Transverse colon (tissue), 4 donors: Measurements from ENCODE around the gene MB21D2. TPM values are rescaled to one million over a fixed set of nuclear protein-coding genes. Genes with fewer than 3 reads are reported as not detected.

Source experiments
- DNase-seq: peaks from one replicate; pipeline ENCODE4 v3.0.0-alpha.2; 2019
- H3K27ac ChIP-seq, 4 donors: fragments of 200-600 bp; sonication (generic); 2 replicates each; pipeline ENCODE4 v1.5.1; 2016 to 2018; ENCODE audit warnings: inconsistent platforms in 4 of 4
- H3K27me3 ChIP-seq: fragments of 200-600 bp; sonication (generic); 2 replicates; pipeline ENCODE4 v1.5.1; 2017; ENCODE audit warnings: inconsistent platforms
- H3K36me3 ChIP-seq, 4 donors: fragments of 200-600 bp; sonication (generic); 2 replicates each; pipeline ENCODE4 v1.5.1; 2017 to 2019; ENCODE audit warnings: inconsistent platforms in 4 of 4
- H3K4me1 ChIP-seq, 4 donors: fragments of 200-600 bp; sonication (generic); 2 replicates each; pipeline ENCODE4 v1.5.1; 2017 to 2020; ENCODE audit warnings: inconsistent platforms in 4 of 4
- H3K4me3 ChIP-seq, 4 donors: fragments of 200-600 bp; sonication (generic); 1 replicate in 1 of 4; 2 replicates in 3 of 4; pipeline versions ENCODE4 v1.5.1 to v1.6.1; 2017 to 2019; ENCODE audit warnings: inconsistent platforms in 4 of 4
- H3K9me3 ChIP-seq, 2 donors: fragments of 200-600 bp; sonication (generic); 2 replicates each; pipeline ENCODE4 v1.5.1; 2017 to 2019; ENCODE audit warnings: inconsistent platforms in 2 of 2
- EP300 ChIP-seq: sonication (generic); formaldehyde crosslinking; IDR thresholded peaks from one replicate; pipeline ENCODE4 v1.6.1; 2017; ENCODE audit warnings: antibody characterized with exemption, low read depth
- POLR2A ChIP-seq: fragments of 450-650 bp; IDR thresholded peaks from one replicate; pipeline ENCODE4 v1.6.1; 2016; ENCODE audit warnings: antibody characterized with exemption, mild to moderate bottlenecking, moderate library complexity
- POLR2AphosphoS5 ChIP-seq, 3 donors: sonication (generic); formaldehyde crosslinking; IDR thresholded peaks; one replicate each; pipeline ENCODE4 v1.6.1; 2016; ENCODE audit warnings: antibody characterized with exemption in 3 of 3
- WGBS, 2 donors: methylation state at CpG; one replicate each; pipeline ENCODE4 v1.1.5; 2018; ENCODE audit warnings: low coverage in 1 of 2; 5-methylcytosine and 5-hydroxymethylcytosine counted together
- in situ Hi-C, 4 donors: fragments of 200-750 bp; cut with MboI; loops; one replicate each; pipeline versions ENCODE4 v1.15.0 to v1.15.1; 2017; ENCODE audit warnings: low sequenced_read_pairs in 3 of 4, low pct_ligation_motif_present in 1 of 4, low pct_unique_long_range_greater_than_20kb in 1 of 4
- intact Hi-C: fragments of 100-400 bp; cut with DNase I; formaldehyde crosslinking; loops from one replicate; pipeline ENCODE4 v1.15.1; 2023; ENCODE audit warnings: low total_unique reads
- total RNA-seq, 4 donors: library from RNA; depleted of rRNA; stranded (reverse); fragments of >200 nt; gene quantifications; one replicate each; pipeline ENCODE4 v1.1.0, GENCODE V29; 2016
- TF ChIP-seq, protein P1 (sequence below), 5 experiments: fragments of 200-600 bp in 3 of 5; fragments of 450-650 bp in 2 of 5; sonication (generic) in 3 of 5; IDR thresholded peaks; 1 replicate in 2 of 5; 2 replicates in 3 of 5; pipeline ENCODE4 v1.5.1; 2016 to 2017; ENCODE audit warnings: antibody characterized with exemption in 5 of 5, inconsistent platforms in 3 of 5, mild to moderate bottlenecking in 2 of 5, moderate library complexity in 1 of 5

MB21D2 gene
- total RNA-seq, 4 donors from 2014 or later: 1.5 to 8.4 (median 4.2) TPM

DNA sequence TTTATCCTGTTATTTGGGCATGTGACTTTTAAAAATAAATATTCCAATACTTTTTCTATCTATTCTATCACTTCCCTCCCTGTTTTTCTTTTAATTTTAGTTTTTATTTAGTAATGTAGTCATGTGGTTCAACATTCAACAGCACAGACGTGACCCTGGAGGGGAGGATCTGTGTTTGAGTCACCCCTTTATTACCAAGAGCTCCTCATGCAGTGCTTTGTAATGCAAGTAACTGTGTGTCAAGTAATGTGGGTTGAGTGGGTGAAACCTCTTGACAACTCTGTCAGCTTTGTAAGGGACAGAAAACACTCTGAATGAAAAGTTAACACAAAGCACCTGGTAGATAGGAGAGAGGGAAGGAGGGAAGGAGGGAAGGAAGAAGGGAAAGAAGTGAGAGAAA lies 100.6 kb downstream of the MB21D2 start:
- no peak overlapping the region for H3K4me3 ChIP-seq
- no peak overlapping the region for H3K27ac ChIP-seq
- 59 to 75% methylated on average over 1 of the region's 1 CpG for WGBS, 2 donors
- no peaks in the 10 kb centered on the region for H3K9me3 ChIP-seq
- intact Hi-C loops: loop anchor here (2.0 to 10.0 kb wide), 3 partner anchors 108 to 758 kb away; no protein-coding TSS in a partner anchor
- in situ Hi-C loops: loop anchor here in 3 of 4 donors (5.0 to 25.0 kb wide), 5 partner anchors 225 to 748 kb away; partner anchors contain the start of gene ATP13A4 (in 1 of the 3)
- H3K36me3 ChIP-seq: no peaks in the 10 kb centered on the region
- no peak for TF ChIP-seq POLR2AphosphoS5 (IDR thresholded peaks at IDR 0.05)
- TF ChIP-seq POLR2A: no peak
- no peak for TF ChIP-seq EP300
- H3K27me3 ChIP-seq: no peaks in the 10 kb centered on the region
- DNase-seq: no peak
- peaks cover 0 to 12% (median 2%) of the 10 kb centered on the region in 4 donors for H3K4me1 ChIP-seq

DNA sequence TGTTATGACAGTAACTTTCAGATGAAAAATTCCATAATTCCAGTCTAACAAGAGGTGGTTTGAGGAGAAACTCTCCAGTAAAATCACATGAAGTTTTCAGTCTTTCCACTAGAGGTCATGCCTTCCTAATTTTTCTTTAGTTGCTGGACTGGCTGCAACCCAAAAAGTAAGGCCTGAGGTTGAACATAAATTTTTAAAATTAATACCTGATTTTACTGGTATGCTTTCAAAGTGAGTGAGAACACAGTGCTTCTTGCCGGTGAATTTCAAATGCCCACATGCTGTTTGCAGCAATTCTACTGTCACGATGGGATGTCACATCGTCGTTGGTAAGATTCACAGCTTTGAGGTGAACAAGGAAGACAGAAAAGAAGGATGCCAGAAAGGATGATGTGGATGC lies 101.3 kb downstream of the MB21D2 start:
- H3K4me1 ChIP-seq: peaks cover 0 to 12% (median 2%) of the 10 kb centered on the region in 4 donors
- no peak overlapping the region for H3K4me3 ChIP-seq
- H3K27ac ChIP-seq: no peak overlapping the region
- intact Hi-C loops (loop anchor here (2.0 to 10.0 kb wide), 3 partner anchors 108 to 758 kb away; no protein-coding TSS in a partner anchor), in situ Hi-C loops (loop anchor here in 3 of 4 donors (5.0 to 25.0 kb wide), 5 partner anchors 226 to 748 kb away; partner anchors contain the start of gene ATP13A4 (in 1 of the 3))
- no peak for DNase-seq
- no peak for TF ChIP-seq POLR2A
- TF ChIP-seq POLR2AphosphoS5 (IDR thresholded peaks at IDR 0.05): no peak
- no peak for TF ChIP-seq EP300
- TF ChIP-seq, protein P1, sequence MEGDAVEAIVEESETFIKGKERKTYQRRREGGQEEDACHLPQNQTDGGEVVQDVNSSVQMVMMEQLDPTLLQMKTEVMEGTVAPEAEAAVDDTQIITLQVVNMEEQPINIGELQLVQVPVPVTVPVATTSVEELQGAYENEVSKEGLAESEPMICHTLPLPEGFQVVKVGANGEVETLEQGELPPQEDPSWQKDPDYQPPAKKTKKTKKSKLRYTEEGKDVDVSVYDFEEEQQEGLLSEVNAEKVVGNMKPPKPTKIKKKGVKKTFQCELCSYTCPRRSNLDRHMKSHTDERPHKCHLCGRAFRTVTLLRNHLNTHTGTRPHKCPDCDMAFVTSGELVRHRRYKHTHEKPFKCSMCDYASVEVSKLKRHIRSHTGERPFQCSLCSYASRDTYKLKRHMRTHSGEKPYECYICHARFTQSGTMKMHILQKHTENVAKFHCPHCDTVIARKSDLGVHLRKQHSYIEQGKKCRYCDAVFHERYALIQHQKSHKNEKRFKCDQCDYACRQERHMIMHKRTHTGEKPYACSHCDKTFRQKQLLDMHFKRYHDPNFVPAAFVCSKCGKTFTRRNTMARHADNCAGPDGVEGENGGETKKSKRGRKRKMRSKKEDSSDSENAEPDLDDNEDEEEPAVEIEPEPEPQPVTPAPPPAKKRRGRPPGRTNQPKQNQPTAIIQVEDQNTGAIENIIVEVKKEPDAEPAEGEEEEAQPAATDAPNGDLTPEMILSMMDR (IDR thresholded peaks at IDR 0.05): peak; percentile 61 to 79 (median 71)
- H3K36me3 ChIP-seq: no peaks in the 10 kb centered on the region
- H3K27me3 ChIP-seq: no peaks in the 10 kb centered on the region
- no peaks in the 10 kb centered on the region for H3K9me3 ChIP-seq
- 77 to 82% methylated on average over 4 of the region's 4 CpGs for WGBS, 2 donors

DNA sequence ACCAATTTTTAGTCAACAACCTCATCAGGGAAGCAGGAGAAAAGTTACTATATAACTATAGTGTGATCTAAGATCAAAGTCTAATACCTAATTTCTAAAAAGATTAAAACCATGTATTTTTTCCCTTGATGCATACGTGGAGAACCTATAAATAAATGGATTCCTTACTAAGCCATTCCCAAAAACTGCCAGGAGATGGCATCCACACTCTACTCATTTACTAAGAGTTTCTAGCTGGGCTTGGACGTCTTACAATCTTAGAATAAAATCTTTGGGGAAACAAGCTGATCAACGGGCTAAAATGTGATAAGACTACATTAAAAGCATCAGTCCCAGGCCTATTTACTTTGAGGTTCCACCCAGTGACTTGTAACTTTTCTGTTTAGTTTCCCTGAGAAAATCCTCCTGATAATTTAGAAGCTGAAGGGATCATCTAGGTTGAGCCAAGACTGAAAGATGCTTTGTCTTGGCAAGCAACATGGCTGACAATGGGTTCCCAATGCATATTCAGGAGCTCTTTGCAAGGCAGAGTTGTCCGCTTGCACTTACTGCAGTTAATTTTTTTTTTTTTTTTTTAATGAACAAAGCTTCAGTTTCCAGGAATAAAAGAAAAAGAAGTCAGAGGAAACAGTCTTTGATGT lies 104.8 kb downstream of the MB21D2 start:
- H3K4me1 ChIP-seq: no peaks in the 10 kb centered on the region
- H3K4me3 ChIP-seq: no peak overlapping the region
- H3K9me3 ChIP-seq: no peaks in the 10 kb centered on the region
- H3K27me3 ChIP-seq: no peaks in the 10 kb centered on the region
- intact Hi-C loops: loop anchor here (10.0 kb wide), 2 partner anchors 112 to 762 kb away; no protein-coding TSS in a partner anchor
- H3K27ac ChIP-seq: no peak overlapping the region
- DNase-seq: peak; percentile 29
- H3K36me3 ChIP-seq: no peaks in the 10 kb centered on the region
- in situ Hi-C loops: loop anchor here (5.0 to 25.0 kb wide), 6 partner anchors 229 to 759 kb away; partner anchors contain the start of gene ATP13A4 (in 1 of the 4)
- 11 to 16% methylated on average over 4 of the region's 4 CpGs for WGBS, 2 donors
- TF ChIP-seq, protein P1 (IDR thresholded peaks at IDR 0.05): peak; percentile 46 to 70 (median 59)
- TF ChIP-seq EP300: no peak

DNA sequence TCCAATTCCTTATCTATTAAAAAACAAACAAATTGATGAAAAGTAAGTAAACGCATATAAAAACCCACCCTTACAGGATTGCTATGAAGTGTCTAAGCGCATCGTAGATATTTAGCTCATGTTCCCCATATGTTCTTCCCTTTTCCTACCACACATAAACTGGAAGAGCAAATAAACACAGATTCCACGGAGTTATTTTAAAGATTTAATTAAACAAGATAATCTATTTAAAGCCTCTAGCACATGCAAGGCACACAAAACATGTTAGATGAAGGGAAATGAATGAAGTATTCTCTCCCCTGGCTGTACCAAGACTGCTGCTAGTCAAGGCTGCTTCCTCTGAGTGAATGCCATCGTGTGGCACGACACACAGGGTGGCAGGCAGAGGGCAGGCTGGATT lies 111.9 kb downstream of the MB21D2 start:
- intact Hi-C loops (loop anchor here (10.0 kb wide), 1 partner anchor 231 kb away; no protein-coding TSS in a partner anchor), in situ Hi-C loops (loop anchor here in 2 of 4 donors (10.0 to 25.0 kb wide), 4 partner anchors 241 to 757 kb away; partner anchors contain the start of gene ATP13A4 (in 1 of the 2))
- no peak for DNase-seq
- Histone ChIP-seq H3K4me1 (no peaks in the 10 kb centered on the region), H3K27me3 (no peaks in the 10 kb centered on the region), H3K36me3 (no peaks in the 10 kb centered on the region), H3K9me3 (no peaks in the 10 kb centered on the region), H3K27ac (no peak overlapping the region), H3K4me3 (no peak overlapping the region)
- WGBS, 2 donors: 85 to 89% methylated on average over 4 to 6 of the region's 6 CpGs
- TF ChIP-seq EP300: no peak
- no peak for TF ChIP-seq POLR2A
- TF ChIP-seq, protein P1 (IDR thresholded peaks at IDR 0.05): no peak
- TF ChIP-seq POLR2AphosphoS5 (IDR thresholded peaks at IDR 0.05): no peak
